ENCODE results near the gene GLRA3.

GLRA3 gene

DNA sequence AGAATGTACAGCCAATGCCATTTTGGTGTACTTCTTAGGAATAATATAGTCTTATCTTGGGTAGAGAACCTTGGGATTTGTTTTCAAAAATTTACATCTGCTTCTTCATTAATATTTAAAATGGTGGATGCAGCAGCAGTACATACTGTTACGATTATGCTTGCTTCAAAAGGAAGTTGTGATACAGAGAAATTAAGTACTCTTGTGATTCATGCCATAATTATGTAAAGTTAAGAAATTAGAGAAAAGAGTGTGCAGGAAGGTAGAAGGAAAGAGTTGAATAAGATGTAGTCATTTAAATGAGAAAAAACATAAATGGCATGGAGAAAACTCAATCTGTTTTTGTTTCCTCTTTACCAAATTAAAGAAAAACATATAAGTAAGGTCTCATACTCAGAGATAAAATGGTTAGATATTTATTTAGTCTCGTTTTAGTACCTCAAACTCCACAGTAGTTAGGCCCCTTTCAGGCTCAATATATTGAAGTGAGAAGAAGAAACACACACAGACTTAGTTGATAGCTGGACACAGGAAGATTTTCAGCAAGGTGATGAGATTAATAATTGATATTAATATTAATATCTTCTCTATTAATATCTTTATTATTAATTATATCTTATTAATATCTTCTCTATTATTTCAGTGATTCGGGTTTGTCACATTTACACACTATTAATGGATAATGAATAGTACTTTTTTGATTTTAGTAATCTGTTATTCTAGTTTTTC lies 236.6 kb downstream of the GLRA3 start:
- peak; percentile 38 for DNase-seq

DNA sequence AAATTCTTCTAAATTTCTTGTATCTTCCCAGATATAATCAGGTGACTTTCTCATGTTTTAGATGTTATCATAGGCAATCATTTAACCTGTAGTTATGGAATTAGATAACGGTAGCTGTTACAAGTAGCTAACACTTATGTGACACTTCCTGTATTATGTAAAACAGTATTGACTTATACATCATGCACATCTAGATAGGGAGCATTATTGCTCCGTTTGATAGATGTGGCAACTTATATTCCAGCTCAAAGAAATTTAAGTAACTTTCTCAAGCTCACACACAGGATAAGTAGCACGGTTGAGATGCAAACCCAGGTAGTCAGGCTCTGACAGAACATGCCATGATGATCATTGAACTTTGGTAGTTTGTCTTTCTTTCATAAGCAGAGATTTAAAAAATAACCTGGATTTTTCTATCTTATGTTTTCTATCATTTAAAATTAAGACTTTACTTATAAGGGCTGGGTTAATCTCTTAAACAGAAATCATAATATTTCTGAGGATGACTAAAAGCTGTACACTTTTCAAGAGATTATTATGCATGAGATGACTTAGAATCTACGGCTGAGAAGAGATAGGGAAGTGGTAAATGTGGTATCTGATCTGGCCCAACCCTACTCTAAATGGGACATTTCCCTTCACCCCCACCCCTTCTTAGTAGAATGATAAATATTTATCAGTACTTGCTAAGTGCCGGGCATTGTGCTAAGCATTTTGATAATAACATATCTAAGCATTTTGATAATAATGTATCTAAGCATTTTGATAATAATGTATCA lies 237.6 kb downstream of the GLRA3 start:
- DNase-seq = no peak

DNA sequence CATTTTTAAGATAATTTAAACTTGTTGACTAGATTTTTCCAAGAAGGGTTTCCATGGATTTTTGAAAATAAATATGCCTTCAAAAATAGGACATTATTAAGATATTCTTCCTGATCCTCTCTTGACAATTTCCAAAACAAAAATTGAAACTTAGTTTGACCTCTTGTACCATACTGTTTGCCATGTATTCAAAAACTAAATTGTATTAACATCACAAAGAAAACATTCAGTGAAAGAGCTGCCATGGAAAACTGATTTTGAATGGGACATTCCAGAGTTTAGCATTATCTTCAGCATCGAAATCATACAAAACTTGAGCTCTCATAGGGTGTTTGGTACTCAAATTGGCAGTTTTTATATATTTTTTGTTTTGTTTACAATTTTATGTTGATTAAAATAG lies 238.7 kb downstream of the GLRA3 start:
- DNase-seq = no peak
